ENCODE data around the gene ANGPTL7.
"Not testable (repeated sequence)": the region's sequence is repeated elsewhere in the genome, so short reads cannot be mapped to it uniquely, and the experiment has no call there.

ANGPTL7 gene

GRCh38 chr1:11170102-11170501 lies 19.1 kb upstream of the ANGPTL7 start:
- no peak for DNase-seq (ENCODE audit: low read depth)

- DNase-seq (ENCODE audit: low read depth) = no peak
Observed at GRCh38 chr1:11174261-11174942, 14.8 kb upstream of the ANGPTL7 start.

GRCh38 chr1:11175461-11175860 lies 13.7 kb upstream of the ANGPTL7 start:
- DNase-seq (ENCODE audit: low read depth) = no peak

DNA sequence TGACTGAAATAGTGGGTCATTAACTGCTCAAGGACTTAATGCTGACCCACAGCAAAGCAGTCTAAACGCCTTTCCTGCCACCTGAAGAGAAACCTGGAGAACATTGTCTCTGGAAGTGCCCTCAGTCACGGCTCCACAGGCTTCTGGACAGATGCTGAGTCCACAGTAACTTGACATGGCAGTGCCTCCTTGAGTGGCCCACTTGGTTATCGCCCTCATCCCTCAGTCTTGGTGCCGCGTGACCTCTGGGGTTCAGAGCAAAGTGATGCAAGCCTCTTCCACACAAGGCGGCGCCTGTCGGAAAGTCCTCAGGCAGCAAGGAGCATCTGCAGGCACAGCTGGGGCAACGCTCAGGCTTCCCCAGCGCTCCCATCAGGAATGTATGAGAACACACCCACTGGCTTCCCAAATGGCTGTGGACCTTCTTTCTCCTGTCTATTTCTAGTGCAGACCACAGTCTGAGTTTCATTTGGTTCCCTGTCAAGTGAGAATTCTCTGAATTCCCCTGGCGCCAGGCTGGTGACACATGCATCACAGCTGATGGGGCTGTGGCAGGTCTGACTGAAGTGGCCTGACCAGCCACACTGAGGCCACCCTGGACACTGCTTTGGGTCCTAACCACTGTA lies 13.0 kb upstream of the ANGPTL7 start:
- no peak for DNase-seq (ENCODE audit: low read depth)

GRCh38 chr1:11178021-11179015 lies 10.8 kb upstream of the ANGPTL7 start:
- DNase-seq (ENCODE audit: low read depth) = no peak

DNA sequence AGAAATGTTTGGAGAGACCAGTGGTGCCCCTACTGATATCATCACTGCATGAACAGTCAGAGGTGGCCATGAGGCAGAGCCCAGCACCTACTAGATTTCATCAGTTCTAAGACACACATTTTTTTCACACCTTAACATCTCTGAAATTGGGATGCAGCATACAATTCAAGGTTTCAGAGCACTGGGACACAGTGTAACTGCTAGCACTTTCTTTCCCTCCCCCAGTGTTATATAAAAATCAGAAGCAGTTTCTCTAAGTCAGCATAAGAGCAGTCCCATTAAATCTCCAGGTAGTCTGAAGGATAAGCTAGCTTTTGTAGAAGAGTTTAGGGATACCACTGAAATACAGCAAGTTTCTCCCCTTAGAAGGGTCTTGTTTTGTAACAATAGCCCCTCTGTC lies 10.0 kb upstream of the ANGPTL7 start:
- no peak for DNase-seq (ENCODE audit: low read depth)

DNA sequence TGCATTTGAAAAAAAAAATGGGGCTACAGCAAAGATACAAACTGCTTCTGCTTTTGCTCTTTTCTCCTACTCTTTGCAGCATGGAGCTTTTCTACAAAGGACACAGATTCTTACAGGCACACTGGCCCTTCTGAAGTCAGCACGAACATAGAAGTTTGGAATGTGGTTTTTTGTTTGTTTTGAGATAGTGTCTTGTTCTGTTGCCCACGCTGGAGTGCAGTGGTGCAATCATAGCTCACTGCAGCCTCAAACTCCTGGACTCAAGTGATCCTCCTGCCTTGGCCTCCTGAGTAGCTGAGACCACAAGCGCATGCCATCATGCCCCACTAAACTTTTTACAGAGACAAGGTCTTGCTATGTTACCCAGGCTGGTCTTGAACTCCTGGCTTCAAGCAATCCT lies 9.4 kb upstream of the ANGPTL7 start:
- DNase-seq (ENCODE audit: low read depth) = not testable (repeated sequence)

DNA sequence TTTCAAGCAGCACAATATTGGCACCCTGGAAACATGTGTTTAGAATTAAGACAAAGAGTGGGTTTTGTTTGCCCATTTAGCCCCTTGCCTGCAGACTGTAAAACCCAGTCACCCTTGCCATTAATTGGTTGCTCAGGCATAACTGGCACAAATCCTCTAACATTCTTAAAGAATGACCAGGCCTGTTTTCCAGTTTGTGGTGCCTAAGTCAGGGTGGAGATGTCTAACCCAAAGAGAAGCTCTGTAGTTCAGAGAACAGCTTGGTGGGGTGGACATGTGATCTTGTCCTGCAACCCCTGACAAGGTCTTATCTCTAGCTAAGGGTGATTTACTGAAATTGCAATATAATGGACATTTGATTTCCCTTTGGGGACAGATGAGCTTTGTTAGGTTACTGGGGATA lies 8.8 kb upstream of the ANGPTL7 start:
- DNase-seq (ENCODE audit: low read depth) = no peak

GRCh38 chr1:11182884-11183283 lies 6.3 kb upstream of the ANGPTL7 start:
- DNase-seq (ENCODE audit: low read depth) = no peak

- no peak for DNase-seq (ENCODE audit: low read depth)
Observed at GRCh38 chr1:11184973-11185372, 4.2 kb upstream of the ANGPTL7 start.

DNA sequence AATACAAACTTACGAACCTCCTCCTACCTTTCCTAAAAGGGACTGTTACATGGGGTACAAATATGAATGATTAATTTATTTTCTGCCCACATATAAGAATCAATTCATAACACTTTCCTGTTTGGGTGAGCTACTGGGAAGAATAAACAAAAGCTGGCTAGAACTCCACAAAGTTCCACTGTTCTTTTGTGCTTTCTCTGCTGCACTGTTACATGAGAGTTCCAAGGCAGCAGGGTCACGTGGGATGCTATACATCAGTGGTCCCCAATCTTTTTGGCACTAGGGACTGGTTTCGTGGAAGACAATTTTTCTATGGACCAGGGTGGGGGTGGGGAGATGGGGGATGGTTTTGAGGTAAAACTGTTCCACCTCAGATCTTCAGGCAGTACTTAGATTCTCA lies 2.2 kb upstream of the ANGPTL7 start:
- DNase-seq (ENCODE audit: low read depth) = no peak

DNA sequence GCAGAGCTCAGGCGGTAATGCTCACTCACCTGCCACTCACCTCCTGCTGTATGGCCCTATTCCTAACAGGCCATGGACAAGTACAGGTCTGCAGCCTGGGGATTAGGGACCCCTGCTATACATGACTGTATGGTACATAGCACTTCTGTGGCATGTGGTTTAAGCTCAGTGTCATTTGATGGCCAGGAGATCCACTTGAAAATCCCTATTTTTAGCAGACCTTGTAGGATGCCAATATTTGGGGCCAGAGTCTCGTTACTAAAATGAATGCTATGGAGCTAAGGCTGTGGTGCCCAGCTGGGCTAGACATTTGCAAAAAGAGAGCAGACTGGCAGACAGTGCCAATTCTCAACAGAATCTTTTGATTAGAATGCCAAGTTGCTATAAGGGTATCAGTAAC lies 1.7 kb upstream of the ANGPTL7 start:
- DNase-seq (ENCODE audit: low read depth) = no peak

DNA sequence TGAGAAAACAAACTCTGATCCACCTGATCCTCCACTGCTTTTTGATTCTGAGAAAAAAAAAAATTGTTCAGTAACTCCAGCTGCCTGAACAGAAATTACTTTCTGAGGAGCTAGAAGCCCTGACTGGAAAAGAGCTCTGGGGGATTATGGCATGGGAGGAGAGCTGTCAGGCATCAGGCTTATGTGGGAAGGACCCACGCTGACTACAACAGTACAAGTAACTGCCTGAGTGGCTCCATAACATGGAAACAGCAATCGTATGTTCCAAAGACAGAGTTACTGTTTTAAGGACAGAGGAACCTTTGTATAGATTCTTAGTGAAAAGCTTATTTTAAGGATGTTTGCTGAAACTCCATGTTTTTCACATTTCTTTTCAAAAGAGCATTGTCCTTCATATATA lies 1.2 kb upstream of the ANGPTL7 start:
- no peak for DNase-seq (ENCODE audit: low read depth)

- DNase-seq (ENCODE audit: low read depth) = no peak
Observed at GRCh38 chr1:11188381-11188780, 774 bp upstream of the ANGPTL7 start.

DNA sequence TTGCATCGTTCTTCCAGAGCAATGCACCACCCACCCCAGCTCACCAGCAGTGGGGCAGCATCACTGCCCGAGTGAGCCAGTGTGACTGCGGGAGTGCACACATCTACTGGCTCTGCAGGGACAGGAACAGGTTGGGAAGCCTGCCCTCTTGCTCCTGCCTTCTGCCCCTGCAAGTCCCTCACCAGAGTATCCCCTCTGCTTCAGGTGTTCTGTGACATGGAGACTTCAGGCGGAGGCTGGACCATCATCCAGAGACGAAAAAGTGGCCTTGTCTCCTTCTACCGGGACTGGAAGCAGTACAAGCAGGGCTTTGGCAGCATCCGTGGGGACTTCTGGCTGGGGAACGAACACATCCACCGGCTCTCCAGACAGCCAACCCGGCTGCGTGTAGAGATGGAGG lies 4.2 kb downstream of the ANGPTL7 start:
- DNase-seq (ENCODE audit: low read depth) = no peak

- DNase-seq (ENCODE audit: low read depth) = no peak
Observed at GRCh38 chr1:11194407-11195176, 5.4 kb downstream of the ANGPTL7 start.

GRCh38 chr1:11196945-11197344 lies 7.8 kb downstream of the ANGPTL7 start:
- DNase-seq (ENCODE audit: low read depth) = no peak

GRCh38 chr1:11197359-11197758 lies 8.2 kb downstream of the ANGPTL7 start:
- DNase-seq (ENCODE audit: low read depth) = no peak

DNA sequence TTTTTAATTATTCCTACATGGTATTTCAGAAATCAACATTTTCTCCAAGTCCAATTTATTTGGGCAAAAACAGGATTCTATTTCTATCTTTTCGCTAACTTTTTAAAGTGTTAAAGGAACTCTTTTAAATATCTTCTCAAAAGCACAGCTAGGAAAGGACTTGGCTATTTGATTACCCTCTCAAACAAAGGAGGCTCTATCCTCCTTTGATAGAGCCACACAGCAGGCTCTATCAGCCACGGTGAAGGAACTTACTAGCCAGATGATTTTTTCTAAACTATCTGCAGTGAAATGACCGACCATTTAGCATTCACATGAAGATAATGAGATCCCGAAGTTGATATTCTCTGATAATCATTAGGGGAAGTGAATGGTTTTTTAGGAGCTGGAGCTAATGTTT lies 9.1 kb downstream of the ANGPTL7 start:
- DNase-seq (ENCODE audit: low read depth) = no peak

GRCh38 chr1:11198851-11199594 lies 9.9 kb downstream of the ANGPTL7 start:
- no peak for DNase-seq (ENCODE audit: low read depth)
